GM21619 (cell line): ENCODE measurements around the gene IFITM5.

ENCODE experiments used
- ATAC-seq: cut with Tn5 transposase; IDR thresholded peaks from one replicate; pipeline ENCODE4 v1.9.1; 2021; ENCODE audit not compliant: unreplicated experiment

The IFITM5 gene

DNA sequence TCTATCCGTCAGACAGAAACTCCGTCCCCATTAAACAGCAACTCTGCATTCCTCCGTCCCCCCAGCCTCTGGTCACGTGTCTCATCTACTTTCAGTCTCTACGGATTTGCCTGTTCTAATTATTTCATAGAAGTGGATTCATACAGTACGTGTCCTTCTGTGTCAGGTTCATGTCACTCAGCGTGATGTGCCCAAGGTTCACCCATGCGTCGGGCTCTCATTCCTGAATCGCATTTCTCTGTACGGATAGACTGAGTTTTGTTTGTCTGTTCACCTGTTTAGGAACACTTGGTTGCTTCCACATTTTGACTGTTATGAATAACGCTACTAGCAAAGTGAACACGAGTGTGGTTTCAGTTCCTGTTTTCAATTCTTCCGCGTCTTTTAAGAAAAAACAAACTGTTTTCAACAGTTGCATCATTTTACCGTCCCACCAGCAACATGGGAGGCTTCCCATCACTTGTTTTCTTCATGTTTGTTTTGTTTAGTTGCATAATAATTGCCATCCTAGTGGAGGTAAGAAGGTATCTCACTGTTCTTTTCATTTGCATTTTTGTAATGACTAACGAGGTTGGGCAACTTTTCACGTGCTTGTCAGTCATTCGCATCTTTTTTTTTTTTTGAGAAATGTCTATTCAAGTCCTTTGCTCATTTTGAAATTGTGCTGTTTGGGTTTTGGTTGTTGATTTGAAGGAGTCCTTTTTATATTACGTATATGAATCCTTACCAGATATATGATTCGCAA lies 30.0 kb downstream of the IFITM5 start:
- peak; percentile 69 for ATAC-seq

DNA sequence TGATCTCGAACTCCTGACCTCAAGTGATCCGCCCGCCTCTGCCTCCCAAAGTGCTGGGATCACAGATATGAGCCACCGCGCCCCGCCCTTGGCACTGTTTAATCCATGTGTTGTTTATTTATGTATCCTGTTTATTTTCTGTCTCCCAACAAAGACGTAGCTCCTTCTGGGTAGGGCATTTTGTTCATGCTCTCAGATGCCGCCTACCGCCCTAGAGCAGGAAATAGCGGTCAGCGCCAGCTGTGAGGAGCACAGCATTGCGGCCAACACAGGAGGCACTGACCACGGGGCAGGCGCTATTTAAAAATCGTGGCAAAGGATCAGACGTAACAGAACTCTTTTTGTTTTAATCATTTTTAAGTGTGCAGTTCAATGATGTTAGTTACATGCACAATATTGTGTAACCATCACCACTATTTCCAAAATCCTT lies 30.6 kb downstream of the IFITM5 start:
- ATAC-seq = peak; percentile 34

DNA sequence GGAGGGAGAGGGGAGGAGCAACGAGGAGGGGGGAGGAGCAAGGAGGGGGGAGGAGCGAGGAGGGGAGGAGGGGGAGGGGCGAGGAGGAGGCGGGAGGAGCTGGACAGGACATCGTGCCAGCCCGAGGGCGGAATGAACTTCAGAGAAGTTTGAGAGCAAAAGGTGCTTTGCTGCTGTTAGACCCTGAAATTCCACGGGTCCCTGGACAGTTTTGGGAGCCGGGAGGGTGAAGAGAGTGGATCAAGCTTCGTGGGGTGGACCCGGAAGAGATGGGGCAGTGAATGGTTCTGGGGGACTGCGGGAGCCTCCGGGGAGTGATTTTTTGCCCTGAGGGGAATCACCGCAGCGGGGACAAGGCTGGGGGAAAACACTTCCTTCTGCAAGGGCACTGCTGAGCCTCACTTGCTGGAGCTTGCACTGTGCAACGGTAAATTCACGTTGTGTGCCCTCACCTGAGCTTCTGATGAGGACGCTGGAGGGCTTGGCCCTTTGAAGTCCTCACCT lies 31.8 kb downstream of the IFITM5 start:
- ATAC-seq = no peak

DNA sequence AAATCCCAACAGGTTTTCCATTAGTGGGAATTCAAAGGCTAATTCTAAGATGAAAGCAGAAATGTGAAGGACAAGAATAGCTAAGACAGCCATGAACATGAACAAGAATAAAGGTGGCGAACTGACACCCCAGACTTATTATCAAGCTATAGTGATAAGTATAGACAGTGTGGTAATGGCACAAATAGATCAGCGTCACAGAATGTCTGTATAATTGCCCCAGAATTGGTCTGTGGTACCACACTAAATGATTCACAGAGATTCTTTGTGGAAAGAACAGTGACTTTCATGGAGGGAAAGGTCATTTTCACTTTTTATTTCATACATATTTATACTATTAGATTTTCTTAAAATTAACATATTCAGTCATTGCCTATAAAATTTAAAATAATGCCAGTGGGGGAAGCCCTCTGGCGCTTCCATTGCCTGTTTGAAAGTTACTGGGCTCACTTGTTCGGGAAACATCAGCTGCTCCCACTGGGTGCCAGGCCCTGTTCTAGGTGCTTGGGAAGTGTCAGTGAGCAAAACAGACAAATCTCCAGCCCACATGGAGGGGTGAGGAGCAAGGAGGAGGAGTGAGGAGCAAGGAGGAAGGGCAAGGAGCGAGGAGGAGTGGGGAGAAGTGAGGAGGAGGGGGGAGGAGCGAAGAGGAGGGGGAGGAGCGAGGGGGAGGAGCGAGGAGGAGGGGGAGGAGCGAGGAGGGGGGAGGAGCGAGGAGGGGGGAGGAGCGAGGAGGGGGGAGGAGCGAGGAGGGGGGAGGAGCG lies 32.5 kb downstream of the IFITM5 start:
- ATAC-seq = no peak

DNA sequence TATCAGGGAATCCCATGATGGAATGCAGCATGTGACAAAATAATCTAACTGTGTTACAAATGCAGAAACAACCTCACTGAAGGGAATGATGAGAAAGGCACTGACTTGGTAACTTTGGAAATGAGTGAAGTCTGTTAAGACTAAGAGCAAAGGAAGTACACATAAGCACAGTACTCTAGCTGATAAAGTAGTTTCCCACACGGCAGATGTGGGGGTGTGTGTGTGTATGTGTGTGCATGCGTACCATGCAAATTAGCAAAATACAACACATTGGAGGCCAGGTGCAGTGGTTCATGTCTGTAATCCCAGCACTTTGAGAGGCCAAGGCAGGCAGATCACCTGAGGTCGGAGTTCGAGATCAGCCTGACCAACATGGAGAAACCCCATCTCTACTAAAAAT lies 37.7 kb downstream of the IFITM5 start:
- ATAC-seq = no peak

DNA sequence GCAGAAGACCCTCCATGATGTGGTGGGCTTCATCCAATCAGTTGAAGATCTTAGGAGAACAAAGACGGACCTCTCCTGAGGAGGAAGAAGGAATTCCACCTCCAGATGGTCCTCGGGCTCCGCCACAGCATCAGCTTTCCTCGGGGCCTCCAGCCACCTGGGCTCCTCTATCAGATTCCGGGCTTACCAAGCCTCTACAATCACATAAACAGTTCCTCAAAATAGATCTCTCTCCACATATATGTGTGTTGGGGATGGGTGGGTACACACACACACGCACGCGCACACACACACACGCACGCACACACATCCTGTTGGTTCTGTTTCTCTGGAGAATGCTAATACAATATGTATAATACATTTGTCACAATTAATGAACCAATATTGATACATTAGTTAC lies 39.9 kb downstream of the IFITM5 start:
- no peak for ATAC-seq

DNA sequence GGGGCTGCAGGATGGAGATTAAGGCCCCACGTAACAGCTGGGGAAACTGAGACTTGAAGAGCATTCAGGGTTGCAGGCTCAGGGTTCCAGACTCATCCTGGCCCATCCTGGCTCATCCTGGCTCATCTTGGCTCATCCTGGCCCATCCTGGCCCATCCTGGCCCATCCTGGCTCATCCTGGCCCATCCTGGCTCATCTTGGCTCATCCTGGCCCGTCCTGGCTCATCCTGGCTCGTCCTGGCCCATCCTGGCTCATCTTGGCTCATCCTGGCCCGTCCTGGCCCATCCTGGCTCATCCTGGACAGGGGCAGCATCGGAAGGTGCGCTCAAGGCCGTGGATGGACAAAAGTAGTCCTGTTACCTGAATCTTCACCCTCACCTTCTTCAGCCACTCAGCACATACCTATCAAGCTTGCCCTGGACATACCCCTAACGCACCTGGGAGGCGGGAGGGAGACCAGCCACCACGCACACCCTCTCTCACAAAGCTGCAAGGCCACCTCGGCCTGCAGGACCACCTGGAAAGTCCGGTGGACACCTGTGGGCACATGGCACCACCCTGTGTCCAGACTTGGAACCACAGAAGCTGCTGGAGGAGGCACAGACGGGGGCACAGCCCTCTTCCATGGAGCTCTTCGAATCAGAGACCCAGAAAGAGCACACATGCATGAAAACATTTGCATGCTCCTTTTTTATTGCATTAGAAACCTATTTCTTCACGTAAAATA lies 41.4 kb downstream of the IFITM5 start:
- no peak for ATAC-seq

DNA sequence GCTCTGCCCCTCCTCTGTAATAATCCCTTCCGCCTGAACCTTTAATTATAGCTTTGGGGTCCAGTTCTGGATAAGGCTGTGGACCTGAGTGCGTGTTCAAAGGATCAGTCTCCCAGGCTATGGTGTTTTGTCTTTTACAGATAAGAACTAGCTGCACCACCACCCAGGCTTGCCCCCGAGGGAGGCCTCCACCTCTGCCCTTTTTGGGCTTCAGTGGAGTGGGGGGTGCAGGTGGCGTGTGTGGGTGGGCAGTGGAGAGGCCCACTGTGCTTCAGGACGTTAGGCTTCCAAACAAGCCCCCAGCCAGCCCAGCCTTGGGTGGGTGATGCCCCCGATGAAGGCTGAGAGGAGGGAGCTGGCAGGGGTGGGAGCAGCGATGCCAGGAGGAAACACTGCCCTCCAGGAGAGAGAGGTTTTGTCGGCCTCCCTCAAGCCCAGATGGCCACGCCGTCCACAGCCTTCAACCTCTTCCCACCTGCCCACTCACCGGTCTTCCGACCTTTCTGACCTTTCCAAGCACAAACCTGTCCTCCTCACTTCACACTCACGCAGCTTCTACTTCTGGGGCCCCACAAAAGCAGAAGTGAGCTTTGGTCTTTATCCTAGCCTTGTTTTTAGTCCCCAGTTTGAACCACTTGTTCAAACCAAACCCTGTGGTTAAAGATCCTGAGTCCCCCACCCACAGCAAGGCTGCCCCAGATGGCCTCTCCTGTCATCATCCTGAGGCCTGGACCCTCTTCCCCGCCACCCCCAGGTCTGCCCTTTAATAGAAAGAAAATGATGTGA lies 42.2 kb downstream of the IFITM5 start:
- no peak for ATAC-seq

DNA sequence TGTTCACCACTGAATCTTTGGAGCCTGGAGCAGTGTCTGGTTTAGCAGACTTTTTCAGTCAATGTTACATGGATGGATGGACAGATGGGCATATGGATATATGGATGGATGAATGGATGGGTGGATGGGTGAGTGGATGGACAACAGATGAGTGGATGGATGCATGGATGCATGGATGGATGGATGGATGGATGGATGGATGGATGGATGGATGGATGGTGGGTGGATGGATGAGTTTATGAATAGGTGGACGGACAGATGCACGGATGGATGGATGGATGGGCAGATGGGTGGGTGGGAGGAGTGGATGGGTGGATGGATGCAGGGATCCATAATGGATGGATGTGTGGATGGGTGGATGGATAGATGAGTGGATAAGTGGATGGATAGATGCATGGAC lies 43.5 kb downstream of the IFITM5 start:
- no peak for ATAC-seq

DNA sequence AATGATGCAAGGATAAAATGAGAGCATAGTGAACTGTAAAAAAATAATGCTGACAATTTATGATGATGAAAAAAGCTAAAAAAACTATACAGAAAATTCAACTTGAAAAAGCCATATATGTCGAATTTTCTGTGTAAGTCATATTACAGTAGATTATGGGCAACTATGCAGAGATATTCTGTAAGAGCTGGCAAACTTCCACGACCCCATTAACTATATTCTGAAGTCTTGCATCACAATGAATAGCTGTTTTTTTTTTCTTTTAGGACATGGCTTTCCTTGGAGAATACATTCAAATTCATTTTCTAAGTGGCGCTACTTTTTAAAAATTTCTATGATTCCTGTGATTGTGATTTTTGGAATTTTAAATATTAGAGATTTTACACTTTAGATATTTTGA lies 44.1 kb downstream of the IFITM5 start:
- ATAC-seq = no peak

DNA sequence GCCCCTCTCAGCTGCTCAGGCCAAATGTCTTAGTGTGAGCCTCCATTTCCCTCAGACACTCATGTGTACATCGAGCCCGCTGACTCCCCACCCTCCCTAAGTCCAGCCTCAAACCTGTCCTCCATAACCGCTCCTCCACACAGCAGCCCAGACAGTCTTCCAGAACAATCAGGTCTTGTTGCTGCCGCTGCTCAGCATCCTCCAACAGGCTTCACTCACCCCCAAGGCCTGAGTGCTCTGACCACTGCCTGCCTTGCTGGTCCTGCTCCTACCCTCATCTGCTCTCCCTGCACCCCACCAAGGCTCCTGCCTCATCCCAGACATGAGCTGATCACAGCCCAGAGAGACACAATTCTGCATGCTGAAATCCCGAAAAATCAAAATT lies 45.4 kb downstream of the IFITM5 start:
- ATAC-seq = no peak

DNA sequence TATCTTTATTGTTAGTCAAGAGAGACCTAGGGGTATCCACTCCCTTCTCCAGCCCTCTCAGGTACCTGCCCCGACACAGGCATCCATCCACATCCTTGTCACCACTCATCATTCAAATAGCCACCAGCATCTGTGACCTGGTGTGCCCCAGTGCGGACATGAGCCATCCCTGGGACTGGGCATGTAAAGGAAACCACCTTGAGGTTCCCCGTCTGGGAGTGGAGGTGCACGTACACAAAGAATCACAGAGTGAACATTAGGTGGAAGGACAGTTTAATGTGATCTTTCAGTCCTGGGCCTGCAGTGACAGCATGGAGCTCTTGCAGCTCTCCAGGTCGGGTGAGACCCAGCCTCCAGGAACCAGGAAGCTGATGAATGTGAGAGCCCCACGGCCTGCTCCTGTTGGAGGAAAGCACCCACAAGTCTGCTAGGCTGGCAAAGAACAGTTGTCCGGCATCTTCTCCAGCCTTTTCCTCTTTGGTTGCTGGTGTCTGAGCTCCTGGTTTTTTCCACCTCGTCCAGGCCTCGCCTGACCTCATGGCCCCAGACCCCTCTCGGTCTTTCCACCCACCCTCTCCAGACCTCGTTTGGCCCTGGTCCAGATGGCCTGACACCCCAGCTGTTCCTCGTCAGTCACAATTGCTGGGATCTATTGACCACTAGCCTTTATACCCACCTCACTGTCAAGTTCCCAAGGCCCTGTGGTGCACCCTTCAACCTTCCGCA lies 46.0 kb downstream of the IFITM5 start:
- no peak for ATAC-seq

DNA sequence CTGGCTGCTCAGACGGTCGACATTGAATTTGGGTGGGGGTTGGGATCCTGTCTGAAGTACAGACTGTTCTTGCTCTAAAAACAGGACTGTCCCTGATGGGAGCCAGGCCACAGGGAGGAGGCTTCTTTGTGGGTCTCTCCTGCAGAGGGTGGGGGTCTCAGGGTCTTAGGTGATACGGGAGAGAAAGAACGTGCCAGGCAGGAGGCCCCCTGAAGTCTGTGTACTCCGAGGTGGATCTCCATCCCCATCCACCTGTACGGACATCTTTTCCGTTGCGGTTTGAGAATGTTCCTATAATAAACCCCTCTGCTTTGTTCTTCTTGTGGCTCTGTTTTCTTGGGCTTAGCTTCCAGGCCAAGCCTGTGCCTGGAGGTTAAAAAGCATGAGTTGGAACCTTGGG lies 46.7 kb downstream of the IFITM5 start:
- ATAC-seq = no peak

DNA sequence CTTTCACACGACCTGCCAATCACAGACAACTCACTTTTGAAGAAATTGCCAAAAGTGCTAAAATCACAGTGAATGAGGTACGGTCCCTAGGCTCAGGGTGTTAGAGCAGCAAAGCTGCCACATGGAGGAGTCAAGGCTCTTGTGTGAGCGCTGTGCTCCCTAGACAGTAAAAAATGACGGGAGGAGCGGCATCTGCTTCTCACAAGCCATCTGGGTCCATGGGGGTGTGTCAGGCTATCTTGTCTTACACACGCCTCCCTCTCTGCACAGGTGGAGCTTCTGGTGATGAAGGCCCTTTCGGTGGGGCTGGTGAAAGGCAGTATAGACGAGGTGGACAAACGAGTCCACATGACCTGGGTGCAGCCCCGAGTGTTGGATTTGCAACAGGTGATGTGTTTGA lies 47.8 kb downstream of the IFITM5 start:
- ATAC-seq = no peak

DNA sequence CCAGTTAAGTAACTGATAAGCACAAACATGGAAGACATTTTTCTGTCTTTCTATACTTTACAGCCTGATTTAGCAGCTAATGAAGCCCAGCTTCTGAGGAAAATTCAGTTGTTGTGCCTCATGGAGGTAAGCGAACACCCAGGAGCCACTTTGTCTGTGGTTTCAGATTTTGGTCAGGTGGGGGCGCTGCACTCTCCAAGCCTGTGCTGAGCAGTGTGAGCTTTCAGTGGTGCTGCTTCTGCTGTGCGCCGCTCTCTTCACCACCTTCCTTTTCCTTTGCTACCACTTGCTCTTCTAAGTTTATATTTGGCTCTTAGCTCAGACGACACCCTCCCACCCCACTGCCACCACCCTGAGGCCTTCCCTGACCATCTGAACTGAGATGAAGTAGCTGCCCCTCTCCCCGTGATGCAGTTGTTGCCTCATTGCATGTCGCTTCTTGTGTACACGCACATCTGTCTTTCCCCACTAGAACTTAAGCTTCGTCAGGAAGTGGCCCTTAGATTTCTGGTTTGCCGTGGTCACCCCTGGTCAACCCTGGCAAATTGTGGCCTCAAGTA lies 48.5 kb downstream of the IFITM5 start:
- ATAC-seq = no peak

DNA sequence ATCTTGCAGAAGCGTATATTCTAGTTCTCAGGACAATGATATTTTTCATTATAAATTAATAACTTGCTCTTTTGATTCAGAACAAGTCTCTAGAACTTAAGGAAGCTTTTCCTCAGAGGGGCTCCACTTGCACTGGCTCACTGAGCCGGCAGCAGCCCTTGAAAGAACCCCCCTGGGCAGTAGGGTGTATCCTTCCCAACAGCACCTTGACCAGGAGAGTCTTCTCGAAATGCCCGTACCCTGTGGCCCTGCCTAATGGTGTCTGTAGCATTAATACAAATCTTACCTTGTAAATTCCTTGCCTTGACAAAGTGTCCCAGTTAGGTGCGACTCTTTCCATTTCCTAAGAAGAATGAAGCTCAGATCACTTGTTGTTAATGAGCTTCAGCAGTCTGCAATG lies 49.1 kb downstream of the IFITM5 start:
- ATAC-seq = no peak

DNA sequence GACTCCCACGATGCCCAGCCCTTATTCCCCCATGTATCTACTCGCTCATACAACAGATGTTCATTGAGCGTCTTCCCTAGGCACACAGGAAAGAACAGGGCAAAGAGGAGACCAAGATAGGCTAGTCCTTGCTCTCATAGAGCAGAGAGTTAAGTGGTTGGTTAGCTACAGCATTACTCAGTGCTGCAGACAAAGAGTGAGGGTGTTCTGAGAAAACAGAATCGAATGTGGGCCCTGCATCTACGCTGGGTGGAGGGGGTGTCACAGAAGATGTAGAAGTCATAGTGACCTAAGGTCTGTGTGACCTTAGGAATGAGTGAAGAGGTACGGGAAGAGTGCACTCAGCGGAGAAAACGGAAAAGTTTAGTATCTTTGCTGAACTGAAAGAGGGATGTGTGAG lies 50.3 kb downstream of the IFITM5 start:
- ATAC-seq = no peak
